NCI-H2029 (cell line): ENCODE results near the gene FASTKD2.
"Not testable (repeated sequence)": the region's sequence is repeated elsewhere in the genome, so short reads cannot be mapped to it uniquely, and the experiment has no call there.

Experiments used
- DNase-seq: peaks from one replicate; lab custom pipeline; 2025; lab: John Stamatoyannopoulos, UW

FASTKD2 gene

DNA sequence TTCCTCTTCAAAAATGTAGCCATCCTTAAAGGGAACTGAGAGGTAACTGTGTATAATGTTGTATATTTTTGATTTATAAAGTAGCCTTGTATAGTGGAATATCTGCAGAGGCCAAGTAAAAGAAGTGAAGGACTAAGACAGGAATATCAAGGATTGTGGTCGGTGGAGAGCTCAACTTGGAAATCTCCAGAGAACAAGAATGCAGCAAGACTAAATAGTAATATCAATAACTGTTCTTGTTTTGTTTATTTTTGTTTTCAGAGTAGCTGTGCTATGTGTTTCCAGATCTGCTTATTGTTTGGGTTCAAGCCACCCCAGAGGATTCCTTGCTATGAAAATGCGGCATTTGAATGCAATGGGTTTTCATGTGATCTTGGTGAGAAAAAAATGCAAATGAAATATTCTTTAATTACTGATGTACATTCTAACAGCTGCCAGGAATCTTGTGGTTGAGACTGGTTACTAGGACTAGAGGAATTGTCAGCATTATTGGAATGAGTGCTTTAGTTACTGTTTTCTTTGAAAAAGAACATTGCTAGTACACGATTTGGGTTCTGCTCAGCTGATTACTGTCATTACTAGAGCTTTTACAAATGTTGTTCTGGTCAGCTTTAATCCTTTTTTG, 25.0 kb downstream of the FASTKD2 start:
- DNase-seq, result no peak

DNA sequence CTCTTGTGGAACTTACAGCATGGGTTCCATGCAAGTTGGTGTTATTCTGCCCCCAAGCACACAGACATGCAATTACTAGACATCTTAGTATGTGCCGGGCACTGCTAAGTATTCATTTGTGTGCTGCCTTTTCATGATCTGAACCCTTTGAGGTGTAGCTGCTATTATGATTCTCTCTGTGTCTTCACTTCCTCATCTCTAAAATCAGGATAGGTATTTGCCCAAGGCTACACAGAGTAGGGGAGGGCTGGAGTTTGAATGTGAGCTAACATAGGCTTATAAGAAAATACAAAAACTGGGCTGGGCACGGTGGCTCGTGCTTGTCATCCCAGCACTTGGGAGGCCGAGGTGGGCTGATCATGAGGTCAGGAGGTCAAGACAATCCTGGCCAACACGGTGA, 27.2 kb downstream of the FASTKD2 start:
- DNase-seq, result no peak

DNA sequence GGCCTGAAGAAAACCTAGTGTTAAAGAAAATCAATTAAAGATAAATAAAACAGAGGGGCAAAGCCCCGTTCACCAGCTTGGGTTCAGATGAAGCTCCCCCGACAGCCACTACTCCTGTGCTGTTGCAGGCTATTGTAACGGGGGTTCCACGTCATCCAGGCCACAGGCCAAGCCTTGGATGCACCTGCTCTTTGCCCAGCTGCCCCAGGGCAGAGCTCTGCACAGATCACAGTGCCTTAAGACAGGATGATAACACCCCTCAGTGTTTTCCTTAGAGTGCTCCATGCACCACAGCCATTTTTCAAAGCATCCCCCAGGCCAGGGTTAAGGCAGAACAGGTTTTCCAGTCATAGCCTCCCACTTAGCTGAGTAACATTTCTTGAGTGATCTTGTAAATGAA, 32.0 kb downstream of the FASTKD2 start:
- peak; percentile 4 for DNase-seq

DNA sequence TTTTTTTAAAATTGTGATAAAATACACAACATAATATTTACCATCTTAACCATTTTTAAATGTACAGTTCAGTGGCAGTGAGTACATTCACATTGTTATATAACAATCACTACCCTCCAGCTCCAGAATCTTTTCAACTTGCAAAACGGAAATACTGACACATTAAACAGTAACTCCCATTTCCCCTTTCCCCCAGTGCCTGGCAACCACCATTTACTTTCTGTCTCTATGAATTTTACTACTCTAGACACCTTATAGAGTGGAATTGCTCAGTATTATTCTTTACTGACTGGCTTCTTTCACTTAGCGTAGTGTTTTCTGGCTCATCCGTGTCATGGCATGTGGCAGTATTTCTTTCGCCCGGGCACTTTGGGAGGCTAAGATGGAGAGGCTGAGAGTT, 32.6 kb downstream of the FASTKD2 start:
- no peak for DNase-seq

DNA sequence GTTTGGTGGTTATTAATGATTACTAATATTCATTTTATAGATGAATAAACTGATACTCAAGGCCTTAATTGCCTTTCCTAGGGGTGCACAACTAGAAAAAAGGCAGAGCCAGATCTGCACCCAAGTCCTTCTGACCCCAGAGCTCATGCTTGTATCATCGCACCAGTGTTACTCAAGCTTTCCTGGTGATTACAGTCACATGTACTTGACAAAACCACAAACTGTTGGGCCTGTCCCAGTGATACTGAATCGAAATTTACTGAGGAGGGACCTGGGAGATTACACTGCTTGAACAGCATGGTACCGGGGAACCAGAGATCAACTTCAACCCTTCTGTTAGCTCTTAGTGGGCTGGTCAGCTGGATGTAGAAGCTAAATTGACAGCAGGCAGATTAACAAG, 33.7 kb downstream of the FASTKD2 start:
- DNase-seq, result no peak

DNA sequence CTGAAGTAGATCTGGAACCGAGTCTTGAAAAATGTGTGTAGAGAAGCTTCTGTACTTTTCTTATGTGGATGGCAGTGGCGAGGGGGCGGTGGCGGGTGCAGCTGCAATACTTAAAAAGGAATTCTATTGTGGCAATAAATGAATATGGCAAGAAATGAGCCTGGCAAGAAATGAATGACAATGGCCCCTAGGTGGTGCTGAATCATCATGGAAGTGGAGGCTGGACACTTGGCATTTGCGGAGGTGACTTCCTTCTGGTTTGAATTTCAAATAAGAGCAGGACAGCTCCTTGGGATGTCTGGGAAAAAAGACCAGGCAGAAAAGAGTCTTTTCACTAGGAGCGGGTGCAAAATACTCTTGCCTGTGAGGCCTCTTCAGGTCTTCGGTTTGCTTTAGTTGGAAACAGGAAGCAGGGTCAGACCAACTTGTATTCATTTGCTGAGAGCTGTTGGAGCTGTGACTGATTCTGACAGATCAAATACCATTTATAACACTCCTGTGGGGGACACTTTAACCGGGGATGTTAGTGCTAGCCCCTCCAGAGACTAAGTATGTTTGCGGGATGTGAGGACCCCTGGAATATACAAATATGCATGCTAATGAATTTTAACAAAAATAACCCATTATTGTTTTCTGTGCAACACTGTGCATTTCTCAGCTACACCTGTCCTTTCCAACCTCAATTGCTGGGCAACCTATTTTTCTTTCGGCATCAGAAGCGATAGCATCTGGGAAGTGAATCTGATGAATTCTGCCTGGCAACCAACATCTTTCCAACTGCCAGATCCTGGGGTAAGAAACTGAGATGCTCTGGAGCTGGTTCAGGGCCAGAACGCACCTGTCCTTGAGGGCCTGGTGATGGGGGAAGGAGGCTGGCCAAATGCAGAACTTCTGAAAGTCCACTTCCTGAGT, 35.4 kb downstream of the FASTKD2 start:
- peak; percentile 45 for DNase-seq

DNA sequence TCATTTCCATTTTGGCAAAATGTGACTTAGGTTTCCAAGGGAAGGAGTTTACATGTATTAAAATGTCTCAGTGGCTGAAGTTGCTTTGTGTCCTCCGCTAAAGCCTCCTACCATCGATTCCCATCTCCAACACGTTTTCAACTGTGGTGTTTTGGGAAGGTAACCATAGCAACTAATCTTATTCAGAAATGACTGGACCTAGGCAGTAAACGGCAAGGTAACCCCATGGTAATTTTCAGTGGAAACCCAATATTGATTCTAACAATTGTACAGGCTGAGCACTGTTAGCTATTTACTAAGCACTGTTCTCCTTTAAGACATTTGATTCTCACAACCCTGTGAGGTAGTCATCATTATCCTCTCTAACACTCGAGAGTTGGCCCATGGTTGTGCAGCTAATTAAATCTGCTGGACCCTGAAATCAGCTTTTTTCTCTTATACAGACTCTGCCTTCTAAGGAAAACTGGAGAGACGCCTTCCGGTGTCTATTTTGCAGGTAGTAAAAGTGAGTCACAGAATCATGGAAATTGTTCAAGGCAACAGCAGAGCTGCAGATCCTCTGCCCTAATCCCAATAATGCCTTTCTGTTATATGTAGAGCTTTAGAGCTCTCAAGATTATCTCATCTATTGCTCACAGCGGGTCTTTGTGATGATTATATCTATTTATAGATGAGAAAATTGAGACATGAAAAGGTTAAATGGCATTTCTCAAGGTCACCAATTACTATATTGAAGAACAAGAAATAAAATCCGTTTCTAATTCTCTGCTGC, 36.2 kb downstream of the FASTKD2 start:
- no peak for DNase-seq

DNA sequence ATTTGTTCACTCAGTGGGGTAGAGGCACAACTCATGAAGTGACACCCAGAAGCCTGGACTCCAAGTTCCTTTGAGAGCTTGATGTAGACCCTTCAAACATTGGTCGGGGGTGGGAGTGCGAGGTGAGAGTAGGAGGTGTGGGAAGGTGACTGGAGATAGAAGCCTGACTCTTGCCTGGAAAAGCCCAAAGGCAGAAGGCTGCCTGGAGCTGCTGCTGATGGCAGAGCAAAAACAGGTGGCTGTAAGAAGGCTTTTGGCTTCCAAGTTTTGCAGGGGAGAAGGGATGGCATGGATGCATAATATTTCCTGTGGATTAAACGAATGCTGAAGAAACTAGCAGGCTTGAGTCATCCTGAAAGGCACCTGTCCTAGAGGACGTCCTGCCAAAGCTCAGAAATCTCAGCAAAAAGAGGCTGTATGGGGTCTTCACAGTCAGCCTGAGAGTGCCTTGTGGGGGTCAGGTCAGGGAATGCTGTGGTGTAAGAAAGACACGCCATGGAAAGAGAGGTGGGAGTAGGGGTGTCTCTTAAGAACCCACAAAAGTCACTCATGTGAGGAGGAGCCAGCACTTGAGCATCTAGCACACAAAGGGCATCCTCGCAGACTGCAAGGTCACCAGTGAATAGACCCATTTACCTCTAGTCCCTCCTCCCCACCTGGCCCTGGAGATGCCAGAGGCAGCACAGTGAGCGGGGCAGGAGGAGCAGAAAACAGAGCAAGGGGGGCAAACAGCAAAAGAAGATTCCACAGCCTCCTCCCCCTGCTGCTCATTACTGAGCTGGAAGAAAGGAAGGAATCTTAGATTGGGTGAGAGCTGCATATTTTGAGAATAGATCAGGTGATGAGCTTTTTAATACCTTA, 37.5 kb downstream of the FASTKD2 start:
- no peak for DNase-seq

DNA sequence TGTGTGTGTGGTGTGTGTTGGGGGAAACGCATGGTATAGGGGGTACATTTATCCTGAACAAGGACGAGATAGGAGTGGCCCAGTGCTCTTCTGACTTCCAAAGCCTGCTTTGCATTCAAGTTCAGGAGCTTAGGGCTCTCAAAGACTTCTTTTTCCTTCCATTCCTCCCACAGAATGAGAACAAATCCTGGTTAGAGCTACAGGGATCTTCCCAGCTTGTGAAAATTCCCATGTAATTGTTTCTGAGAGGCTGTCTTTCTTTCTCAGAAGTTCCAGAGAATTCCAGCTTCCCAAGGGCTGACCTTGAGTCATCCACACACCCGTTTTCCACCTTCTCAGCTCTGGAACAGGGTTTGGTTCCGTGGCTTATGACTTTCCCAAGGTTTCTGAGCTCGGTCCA, 38.9 kb downstream of the FASTKD2 start:
- no peak for DNase-seq

DNA sequence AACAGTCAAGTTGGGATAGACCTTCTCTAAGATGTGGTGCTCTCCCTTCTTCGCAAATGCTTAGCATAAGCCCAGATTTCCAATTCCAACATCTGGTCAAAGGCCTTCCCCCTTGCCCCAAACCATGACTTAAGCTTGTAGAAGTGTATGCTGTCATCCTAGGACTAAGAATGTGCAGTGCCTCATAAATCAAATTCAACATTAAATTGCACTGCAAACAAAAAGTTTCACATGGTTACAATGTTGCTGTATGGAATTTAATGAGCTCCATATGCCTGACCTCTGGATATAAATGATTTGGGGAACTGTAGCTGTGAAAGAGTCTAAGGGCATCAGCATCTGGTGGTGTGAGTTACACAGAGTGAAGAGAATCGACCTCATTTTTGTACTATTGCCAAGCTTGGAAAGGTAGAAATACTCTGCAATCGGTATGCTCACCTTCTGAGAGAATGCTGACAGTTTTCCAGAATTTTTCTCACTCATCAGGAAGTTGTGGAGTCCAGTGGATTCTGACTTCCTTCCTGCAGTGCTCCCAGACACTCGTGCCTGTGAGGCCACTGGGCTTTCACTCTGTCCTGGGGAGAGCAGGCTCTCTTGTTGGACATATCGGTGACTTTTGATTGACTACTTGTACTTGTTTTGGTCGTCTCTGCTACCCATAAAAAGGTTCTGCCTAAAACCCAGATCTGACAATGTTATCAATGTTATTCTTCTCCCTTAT, 40.6 kb downstream of the FASTKD2 start:
- no peak for DNase-seq

DNA sequence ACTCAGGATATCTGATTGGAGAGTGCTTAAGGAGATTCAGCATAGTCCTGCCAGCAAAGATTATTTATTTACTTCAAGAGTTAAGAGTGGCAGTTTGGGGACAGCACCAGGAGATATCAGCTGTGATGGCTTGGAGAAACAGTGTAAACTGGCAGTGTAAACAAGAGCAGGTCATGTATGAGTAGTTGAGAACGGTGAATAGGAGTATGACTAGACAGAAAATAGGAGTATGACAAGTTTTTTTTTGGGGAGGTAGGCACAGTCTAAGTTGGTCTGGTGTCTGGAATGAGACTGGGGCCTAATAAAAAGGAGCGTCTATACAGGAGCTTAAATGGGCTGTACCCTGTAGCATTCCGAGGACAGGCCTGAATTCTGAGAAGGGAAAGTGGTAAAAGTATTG, 42.2 kb downstream of the FASTKD2 start:
- not testable (repeated sequence) for DNase-seq

DNA sequence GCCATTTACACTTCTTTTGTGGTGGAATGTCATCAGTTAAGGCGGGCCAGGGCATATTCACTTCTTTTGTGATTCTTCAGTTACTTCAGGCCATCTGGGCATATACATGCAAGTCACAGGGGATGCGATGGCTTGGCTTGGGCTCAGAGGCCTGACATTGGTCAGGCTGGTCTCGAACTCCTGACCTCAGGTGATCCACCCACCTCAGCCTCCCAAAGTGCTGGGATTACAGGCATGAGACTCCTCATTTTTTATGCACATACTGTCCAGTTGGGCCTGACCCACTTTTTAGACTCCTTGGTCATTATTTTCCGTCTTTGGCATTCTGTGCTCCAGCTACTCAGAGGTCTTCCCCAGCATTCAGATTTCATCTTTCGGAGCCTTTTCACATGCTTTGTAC, 47.1 kb downstream of the FASTKD2 start:
- not testable (repeated sequence) for DNase-seq

DNA sequence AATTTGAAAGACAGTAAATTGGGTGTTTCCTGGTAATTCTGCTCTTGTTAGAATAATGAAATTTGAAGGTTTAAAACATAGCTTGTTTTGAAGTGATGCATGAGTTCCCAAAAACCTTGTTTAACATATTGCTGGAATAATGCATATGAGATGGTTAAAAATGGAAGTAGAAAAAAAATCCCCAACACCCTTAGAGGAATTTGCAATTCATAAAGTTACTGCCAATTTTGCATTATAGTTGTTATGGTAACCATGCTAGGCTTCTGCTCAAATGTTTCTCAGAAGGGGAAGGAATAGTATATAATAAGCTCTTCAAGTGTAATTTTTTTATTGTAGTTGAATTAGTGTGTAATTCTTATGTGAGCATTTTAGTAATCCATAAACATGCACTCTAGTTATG, 49.1 kb downstream of the FASTKD2 start:
- no peak for DNase-seq

DNA sequence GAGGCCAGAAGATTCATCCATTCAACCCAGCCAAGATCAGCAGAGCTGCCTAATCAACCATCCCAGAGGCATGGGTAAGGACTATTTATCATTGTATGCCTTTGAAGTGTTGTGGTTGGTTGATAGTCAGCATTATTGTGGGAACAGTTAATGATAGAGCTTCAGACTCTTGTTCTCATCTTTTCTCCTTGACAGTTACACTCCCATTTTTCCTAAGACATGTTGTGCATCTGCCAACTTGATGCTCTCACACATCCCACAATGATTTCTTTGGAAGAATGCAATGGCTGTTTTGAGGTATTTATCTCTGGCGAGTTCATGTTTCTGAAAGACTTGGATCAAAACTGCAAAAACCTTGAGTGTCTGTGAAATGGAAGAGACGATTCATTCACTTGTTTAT, 55.4 kb downstream of the FASTKD2 start:
- DNase-seq, result no peak

DNA sequence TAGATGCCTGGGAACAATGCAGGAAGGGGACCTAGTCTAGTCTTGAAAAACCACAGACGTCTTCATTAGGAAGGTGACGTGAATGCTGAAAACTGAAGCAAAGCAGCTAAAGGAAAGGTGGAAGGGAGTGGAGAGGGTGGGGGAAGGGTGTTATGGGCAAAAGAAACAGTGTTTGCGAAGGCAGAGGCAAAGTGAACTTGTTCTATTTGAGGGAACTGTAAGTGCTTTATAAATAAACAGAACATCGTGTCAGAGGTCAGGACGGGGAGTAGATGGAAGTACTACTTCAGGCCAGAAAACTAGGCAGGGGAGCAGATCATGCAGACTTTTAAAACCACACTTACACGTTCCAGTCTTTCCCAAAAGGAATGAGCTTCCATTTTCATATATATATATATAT, 57.8 kb downstream of the FASTKD2 start:
- DNase-seq, result no peak

DNA sequence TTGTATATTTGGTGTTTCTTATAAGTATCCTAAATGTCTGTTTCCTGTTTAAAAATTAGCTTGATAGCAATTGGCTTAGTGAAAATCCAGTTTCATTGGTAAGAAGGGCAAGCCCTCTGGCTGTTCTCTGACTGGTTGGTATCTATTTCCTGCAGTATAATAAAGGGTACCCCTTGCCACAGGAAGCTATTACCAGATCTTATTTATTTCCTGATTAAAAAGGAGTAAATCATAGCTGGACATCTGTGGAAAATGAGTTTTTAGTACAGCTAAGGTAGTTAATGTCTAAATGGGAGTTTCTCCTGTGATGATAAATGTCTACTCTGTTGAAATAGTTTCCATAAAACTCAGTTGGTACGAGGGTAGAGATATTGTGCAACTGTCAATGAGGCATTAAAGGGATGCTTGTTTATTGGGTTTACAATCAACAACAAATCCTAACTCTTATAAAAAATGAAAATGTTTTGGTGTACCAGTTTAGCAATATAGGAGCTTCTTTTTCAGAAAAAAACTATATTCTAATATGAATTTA, 58.7 kb downstream of the FASTKD2 start:
- no peak for DNase-seq

DNA sequence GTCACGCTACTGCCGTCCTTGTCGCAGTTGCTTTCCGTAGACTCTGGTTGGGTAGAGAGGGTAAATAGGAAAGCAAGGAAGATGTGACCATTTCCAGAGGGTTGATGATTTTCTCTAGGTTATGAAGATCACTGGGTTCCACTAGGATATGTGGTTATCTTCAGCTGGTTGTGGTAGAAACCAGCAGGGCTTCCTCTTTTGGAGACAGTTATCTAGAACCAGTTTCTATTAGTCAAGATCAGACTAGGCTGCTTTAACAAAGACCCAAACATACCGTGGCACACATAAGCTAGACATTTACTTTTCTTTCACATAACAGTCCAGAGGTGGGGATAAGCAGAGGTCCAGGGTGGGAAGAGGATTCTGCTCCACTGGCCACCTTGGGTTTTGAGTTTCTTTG, 59.6 kb downstream of the FASTKD2 start:
- DNase-seq, result no peak

DNA sequence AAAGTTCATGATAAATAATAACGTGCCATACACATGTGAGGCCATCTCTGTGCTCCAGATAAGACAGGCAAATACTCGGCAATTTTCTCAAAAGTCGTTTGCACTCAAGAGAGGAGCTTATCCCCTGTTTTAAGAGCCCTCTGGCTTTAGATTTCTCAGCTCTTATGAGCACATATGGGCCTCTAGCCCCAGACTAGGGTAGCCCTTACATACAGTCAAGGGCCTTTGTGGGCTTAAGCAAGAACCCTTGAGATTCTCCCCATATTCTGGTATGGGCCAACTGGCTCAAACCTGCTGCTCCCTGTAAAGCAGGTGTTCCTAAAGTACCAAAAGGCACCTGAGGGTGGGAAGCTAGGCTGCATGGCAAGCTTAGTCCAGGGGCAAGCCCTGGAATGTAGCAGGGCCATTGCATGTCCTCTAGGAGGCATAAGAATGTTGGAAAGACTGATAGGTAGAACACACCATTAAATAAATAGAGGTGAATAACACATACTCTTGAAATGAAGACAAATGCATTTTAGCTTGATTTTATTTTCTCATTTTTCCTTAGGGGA, 66.1 kb downstream of the FASTKD2 start:
- DNase-seq, result no peak

DNA sequence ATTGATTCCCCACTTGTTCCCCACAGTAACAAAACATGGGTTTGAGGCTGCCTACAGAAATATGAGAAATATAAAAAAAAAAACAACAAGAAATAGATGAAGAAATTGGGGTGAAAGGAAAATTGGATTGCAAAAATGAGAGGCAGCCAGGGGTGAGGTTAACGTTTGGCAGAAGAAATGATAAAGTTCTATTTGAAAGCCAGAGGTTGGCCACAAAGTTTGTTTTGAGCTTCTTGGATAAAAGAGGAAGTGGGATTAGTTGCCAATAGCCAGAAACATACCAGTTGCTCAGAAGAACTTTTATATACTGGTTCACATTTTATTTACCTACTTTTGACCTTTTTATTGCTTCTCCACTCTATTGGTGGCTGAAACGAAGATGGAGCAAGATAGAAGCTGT, 67.5 kb downstream of the FASTKD2 start:
- no peak for DNase-seq

DNA sequence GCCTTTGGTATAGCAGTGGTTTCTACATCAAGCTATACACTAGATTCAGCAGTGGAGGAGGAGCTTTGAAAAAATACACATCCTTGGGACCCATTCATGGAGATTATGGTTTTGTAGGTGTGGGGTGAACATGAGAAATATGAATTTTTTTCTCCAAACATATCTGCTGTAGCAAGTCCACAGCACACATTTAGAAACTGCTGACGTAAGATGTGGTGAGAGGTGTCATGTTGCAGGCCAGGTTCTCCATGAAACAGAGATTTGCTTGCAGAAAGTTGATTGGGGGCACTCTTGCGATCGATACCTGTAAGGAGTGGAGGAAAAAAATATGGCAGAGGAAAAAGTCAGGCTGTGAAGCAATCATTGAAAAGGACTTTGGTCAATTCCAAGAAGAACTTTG, 67.9 kb downstream of the FASTKD2 start:
- no peak for DNase-seq

DNA sequence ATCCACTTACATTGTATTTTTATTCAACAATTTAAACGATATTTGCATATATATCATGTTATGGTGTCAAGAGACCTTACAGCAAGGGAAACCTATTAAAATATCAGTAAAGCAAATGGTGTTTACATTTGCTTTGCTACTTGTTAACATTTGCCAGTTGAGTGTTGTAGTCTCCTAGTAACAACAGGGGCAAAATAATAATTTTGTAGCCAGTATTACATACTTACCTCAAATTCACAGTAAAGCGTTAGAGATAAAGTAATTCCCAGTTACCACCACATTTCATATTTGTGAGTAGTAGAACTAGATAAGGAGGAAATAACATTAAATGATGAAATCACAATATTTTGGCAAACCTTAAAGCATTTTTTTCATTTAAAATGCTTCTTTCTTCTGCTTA, 71.3 kb downstream of the FASTKD2 start:
- DNase-seq, result peak; percentile 8
